H1 (cell line): ENCODE results near the gene BSND. TPM values are rescaled to one million over a fixed set of nuclear protein-coding genes. Genes with fewer than 3 reads are reported as not detected.

ENCODE experiments used
- RXRA ChIP-seq: IDR thresholded peaks from 2 replicates; pipeline ENCODE4 v1.6.1; 2011; ENCODE audit warnings: low read depth, mild to moderate bottlenecking, low read length, moderate library complexity; ENCODE audit not compliant: insufficient read depth
- TAF1 ChIP-seq: IDR thresholded peaks from 2 replicates; pipeline ENCODE4 v1.6.1; 2011; ENCODE audit warnings: mild to moderate bottlenecking, low read depth, low read length
- TEAD4 ChIP-seq: IDR thresholded peaks from 2 replicates; pipeline ENCODE4 v1.6.1; 2012; ENCODE audit warnings: low read depth, low read length, inconsistent platforms, mixed read lengths
- polyA plus RNA-seq, 7 experiments: library from polyadenylated mRNA; depleted of rRNA in 3 of 7; stranded (reverse) in 5 of 7; unstranded in 2 of 7; fragments of >200 nt in 5 of 7; fragments of 200-250 nt in 2 of 7; gene quantifications; 1 replicate in 5 of 7; 2 replicates in 1 of 7; 4 replicates in 1 of 7; pipeline versions ENCODE4 v1.2.1 to v1.2.3, GENCODE V29; 2011 to 2013; ENCODE audit warnings: missing spikeins in 2 of 7, mixed read lengths in 2 of 7
- total RNA-seq: library from RNA; stranded (reverse); fragmentation: NEBNext Ultra II Directional; extraction: Animal tissue kit (Norgen Biotek cat#: 25700); gene quantifications from 2 replicates; pipeline ENCODE4 v1.2.1, GENCODE V29; 2021
- TF ChIP-seq, protein P1 (sequence below): fragments of 300-600 bp; sonication (generic); IDR thresholded peaks from 2 replicates; pipeline ENCODE4 v1.7.1; 2012; ENCODE audit warnings: low read length, moderate library complexity, mild to moderate bottlenecking, inconsistent platforms; ENCODE audit not compliant: insufficient replicate concordance

Gene BSND
- total and polyA plus RNA-seq, 2 of the 8 experiments (the other 6 are each of a cell fraction or from before 2014, with no cell fraction given) = 0.43 to 0.68 TPM

DNA sequence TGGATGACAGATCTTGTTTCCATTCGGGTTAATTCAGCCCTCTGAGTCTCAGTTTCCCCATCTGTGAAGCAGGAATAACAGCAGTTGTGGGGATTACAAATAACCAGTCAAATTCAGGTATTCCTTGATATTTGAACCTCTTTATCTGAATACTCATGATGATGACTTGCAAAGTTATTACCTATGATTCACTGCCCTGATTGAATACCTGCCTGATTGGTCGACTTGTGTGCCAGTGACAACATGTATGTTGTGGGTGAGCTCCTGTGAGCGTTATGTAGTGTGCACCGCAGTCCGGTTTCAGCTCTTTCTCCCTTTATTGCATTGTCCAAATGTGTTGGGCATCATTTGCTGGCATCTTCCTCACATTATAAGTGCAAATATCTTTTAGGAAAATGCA is 27.8 kb upstream of the BSND start (continued):
- TF ChIP-seq, protein P1, sequence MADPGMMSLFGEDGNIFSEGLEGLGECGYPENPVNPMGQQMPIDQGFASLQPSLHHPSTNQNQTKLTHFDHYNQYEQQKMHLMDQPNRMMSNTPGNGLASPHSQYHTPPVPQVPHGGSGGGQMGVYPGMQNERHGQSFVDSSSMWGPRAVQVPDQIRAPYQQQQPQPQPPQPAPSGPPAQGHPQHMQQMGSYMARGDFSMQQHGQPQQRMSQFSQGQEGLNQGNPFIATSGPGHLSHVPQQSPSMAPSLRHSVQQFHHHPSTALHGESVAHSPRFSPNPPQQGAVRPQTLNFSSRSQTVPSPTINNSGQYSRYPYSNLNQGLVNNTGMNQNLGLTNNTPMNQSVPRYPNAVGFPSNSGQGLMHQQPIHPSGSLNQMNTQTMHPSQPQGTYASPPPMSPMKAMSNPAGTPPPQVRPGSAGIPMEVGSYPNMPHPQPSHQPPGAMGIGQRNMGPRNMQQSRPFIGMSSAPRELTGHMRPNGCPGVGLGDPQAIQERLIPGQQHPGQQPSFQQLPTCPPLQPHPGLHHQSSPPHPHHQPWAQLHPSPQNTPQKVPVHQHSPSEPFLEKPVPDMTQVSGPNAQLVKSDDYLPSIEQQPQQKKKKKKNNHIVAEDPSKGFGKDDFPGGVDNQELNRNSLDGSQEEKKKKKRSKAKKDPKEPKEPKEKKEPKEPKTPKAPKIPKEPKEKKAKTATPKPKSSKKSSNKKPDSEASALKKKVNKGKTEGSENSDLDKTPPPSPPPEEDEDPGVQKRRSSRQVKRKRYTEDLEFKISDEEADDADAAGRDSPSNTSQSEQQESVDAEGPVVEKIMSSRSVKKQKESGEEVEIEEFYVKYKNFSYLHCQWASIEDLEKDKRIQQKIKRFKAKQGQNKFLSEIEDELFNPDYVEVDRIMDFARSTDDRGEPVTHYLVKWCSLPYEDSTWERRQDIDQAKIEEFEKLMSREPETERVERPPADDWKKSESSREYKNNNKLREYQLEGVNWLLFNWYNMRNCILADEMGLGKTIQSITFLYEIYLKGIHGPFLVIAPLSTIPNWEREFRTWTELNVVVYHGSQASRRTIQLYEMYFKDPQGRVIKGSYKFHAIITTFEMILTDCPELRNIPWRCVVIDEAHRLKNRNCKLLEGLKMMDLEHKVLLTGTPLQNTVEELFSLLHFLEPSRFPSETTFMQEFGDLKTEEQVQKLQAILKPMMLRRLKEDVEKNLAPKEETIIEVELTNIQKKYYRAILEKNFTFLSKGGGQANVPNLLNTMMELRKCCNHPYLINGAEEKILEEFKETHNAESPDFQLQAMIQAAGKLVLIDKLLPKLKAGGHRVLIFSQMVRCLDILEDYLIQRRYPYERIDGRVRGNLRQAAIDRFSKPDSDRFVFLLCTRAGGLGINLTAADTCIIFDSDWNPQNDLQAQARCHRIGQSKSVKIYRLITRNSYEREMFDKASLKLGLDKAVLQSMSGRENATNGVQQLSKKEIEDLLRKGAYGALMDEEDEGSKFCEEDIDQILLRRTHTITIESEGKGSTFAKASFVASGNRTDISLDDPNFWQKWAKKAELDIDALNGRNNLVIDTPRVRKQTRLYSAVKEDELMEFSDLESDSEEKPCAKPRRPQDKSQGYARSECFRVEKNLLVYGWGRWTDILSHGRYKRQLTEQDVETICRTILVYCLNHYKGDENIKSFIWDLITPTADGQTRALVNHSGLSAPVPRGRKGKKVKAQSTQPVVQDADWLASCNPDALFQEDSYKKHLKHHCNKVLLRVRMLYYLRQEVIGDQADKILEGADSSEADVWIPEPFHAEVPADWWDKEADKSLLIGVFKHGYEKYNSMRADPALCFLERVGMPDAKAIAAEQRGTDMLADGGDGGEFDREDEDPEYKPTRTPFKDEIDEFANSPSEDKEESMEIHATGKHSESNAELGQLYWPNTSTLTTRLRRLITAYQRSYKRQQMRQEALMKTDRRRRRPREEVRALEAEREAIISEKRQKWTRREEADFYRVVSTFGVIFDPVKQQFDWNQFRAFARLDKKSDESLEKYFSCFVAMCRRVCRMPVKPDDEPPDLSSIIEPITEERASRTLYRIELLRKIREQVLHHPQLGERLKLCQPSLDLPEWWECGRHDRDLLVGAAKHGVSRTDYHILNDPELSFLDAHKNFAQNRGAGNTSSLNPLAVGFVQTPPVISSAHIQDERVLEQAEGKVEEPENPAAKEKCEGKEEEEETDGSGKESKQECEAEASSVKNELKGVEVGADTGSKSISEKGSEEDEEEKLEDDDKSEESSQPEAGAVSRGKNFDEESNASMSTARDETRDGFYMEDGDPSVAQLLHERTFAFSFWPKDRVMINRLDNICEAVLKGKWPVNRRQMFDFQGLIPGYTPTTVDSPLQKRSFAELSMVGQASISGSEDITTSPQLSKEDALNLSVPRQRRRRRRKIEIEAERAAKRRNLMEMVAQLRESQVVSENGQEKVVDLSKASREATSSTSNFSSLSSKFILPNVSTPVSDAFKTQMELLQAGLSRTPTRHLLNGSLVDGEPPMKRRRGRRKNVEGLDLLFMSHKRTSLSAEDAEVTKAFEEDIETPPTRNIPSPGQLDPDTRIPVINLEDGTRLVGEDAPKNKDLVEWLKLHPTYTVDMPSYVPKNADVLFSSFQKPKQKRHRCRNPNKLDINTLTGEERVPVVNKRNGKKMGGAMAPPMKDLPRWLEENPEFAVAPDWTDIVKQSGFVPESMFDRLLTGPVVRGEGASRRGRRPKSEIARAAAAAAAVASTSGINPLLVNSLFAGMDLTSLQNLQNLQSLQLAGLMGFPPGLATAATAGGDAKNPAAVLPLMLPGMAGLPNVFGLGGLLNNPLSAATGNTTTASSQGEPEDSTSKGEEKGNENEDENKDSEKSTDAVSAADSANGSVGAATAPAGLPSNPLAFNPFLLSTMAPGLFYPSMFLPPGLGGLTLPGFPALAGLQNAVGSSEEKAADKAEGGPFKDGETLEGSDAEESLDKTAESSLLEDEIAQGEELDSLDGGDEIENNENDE = no peak
- TF ChIP-seq RXRA (no peak), TAF1 (no peak), TEAD4 (no peak)
